Heart left ventricle (tissue), 13 donors: ENCODE data around the gene LRRC3B.

ENCODE experiments used
- CTCF ChIP-seq, 12 donors: fragments of 200-600 bp; sonication (generic) in 4 of 12; IDR thresholded peaks; one replicate each; pipeline versions ENCODE4 v1.5.0 to v1.8.0; 2018 to 2022; ENCODE audit warnings: antibody characterized with exemption in 12 of 12, mild to moderate bottlenecking in 5 of 12
- POLR2A ChIP-seq, 2 donors: fragments of 450-650 bp; IDR thresholded peaks; one replicate each; pipeline ENCODE4 v1.6.1; 2017; ENCODE audit warnings: antibody characterized with exemption in 2 of 2, mild to moderate bottlenecking in 2 of 2, moderate library complexity in 2 of 2
- donor health status: ischemic (EF 13 %, LVEDD 7.1; RV severe dilation, severe dysfunction).
- donor health status: DM: no; HTN: yes; CAD: no.
- donor health status: DM: no; HTN: no; CAD: no.
- donor health status: ischemic (EF 25% LVEDD 6.9; RV normal size, moderate dysfunction).
- donor health status: ischemic (EF 25% LVEDD 5.7; RV mildly dilated, moderate dysfunction).
- donor health status: ischemic (EF 35%, LVEDD 5.7; RV mildly dilated, moderate dysfunction).
- donor health status: nonischemic (EF 11% LVEDD 7.7; RV severe dilation, severe dysfunction).
- donor health status: DM: yes; HTN: yes; CAD: no.
- donor health status: PGD.
- donor health status: ischemic (EF 29% LVEDD 5.4; RV normal size, mild dysfunction).
- donor health status: nonischemic (EF 23%, LVEDD 6.1; RV moderate dilation, normal function).

DNA sequence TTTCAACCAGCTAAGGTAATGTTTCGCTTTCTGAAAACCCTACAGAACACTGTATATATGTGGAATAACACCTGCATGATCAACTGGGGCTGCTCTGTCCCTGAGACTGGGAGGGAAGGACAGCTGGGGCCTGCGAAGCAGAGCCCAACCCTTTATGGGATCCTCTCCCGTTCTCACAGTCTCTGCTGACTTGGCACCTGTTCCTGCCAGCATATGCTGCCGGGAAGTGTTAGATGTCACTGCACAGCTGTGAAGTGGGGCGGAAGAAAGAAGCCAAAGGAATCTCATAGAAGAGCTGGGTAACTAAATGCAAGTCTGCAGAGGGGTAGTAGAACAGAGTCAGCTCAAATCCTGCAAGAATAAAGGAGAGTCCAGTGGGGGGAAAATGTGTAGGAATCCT is 29.6 kb downstream of the LRRC3B start:
- TF ChIP-seq CTCF (IDR thresholded peaks at IDR 0.05): no peak
- TF ChIP-seq POLR2A (IDR thresholded peaks at IDR 0.05): no peak
